Measurements from ENCODE around the gene CHTF18.
"Not testable (repeated sequence)": the region's sequence is repeated elsewhere in the genome, so short reads cannot be mapped to it uniquely, and the experiment has no call there.

Gene CHTF18

DNA sequence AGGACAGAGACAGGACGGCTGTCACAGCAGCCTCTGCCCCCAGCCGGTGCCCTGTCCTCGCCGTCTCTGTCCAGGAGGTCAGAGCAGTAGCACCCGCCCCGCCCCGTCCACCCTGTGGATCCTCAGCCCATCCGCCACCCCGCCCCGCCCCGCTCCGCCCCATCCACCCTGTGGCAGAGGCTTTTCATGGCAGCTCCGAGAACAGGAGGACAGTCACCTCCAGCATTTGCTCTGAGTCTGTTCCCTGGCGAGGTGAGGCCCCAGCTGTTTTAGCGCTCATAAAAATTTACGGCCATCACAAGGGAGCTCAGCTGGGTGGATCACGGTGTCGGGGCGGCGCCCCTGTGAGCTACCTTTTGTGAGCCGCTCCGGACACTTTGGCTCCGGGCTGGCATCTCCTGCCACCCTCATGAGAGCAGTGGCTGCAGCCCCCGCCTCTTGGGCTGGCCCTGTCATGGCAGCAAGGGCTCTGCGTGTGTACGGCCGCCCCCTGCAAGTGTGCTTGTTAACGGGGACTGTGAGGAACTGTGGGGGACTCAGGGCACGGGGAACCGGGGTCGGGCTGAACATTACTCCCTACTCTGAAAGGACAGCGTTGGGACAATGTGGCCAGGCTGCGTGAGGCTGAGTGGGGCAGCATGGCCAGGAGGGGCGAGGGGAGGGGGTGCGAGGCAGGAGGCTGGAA, 44.4 kb downstream of the CHTF18 start:
- DNase-seq, result no peak

DNA sequence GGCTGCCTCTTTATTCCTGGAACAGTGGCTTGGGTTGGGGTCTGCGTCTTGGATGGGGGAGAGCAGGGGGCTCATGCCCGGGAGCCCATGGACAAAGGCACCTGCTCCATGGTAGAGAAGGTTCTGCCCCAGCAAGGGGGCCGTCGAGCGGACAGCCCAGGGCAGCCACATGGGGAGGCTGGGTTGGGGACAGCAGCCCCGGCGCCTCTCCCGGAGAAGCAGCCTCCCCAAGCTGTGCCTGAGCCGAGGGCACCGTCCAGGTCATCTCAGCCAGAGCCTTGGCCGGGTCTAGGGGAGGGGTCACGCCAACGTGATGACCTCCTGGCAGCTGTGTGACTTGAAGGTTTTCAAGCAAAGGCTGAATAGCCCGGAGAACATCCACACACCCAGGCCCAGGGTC, 45.0 kb downstream of the CHTF18 start:
- DNase-seq, result no peak

DNA sequence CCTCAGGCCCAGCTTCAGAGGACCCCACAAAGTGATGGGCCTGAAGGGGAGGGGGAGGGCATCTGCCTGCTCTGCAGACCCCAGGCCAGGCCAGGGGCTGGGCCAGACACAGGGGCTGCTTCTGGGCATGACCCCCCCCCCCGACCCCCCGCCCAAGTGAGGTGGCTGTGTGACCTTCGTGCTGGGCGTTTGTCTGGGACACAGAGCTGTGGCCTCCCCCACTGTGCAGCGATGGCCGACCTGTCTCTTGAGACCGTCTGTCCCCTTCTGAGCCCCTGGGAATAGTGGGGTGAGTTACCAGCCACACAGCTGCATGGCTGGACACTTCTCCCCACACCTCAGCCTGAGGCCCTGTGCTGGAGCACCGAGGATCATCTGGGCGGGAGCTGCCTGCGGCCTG, 47.0 kb downstream of the CHTF18 start:
- no peak for DNase-seq

DNA sequence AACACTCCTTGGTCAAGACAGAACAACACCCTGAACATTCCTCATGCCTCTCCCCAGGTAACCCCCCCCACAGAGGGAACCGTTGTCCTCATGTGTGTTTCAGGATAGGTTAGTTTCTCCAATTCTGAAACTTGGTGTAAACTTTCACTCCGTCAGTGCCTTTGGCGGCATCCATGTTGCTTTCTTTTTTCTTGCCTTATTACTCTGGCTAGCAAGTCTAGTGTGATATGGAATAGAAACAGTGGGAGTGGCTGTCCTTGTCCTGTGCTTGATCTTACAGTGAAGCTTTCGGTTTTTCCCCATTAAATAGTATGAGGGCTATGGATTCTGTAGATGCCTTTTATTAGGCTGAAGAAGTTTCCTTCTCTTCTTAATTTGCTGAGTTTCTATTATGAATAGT, 47.8 kb downstream of the CHTF18 start:
- DNase-seq, result no peak

DNA sequence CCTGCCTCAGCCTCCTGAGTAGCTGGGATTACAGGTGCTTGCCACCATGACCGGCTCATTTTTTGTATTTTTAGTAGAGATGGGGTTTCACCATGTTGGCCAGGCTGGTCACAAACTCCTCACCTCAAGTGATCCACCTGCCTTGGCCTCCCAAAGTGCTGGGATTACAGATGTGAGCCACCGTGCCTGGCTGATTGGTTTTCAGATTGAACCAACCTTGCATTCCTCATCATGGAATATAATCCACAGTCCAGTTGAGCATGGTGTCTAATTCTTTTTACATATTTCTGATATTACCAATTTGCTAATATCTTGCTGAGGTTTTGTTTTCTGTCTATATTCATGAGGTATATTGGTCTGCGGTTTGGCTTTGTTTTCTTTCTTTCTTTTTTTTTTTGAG, 48.4 kb downstream of the CHTF18 start:
- DNase-seq, result not testable (repeated sequence)

DNA sequence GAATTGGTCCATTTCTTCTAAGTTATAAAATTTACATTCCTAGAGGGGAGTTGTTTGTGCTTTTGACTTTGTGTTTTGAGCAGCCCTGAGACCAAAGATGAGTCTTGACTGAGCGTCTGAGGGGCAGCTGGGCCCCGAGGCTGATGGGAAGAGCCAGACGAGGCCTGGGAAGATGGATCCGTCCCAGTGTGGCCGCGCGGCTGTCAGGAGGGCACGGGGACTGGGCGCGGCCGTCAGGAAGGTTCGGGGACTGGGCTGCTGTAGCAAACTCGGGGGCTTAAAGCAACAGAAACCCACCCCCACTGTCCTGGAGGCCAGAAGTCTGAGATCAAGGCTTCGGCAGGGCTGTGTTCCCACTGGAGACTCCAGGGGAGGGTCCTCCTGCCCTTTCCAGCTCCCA, 50.3 kb downstream of the CHTF18 start:
- DNase-seq, result no peak

DNA sequence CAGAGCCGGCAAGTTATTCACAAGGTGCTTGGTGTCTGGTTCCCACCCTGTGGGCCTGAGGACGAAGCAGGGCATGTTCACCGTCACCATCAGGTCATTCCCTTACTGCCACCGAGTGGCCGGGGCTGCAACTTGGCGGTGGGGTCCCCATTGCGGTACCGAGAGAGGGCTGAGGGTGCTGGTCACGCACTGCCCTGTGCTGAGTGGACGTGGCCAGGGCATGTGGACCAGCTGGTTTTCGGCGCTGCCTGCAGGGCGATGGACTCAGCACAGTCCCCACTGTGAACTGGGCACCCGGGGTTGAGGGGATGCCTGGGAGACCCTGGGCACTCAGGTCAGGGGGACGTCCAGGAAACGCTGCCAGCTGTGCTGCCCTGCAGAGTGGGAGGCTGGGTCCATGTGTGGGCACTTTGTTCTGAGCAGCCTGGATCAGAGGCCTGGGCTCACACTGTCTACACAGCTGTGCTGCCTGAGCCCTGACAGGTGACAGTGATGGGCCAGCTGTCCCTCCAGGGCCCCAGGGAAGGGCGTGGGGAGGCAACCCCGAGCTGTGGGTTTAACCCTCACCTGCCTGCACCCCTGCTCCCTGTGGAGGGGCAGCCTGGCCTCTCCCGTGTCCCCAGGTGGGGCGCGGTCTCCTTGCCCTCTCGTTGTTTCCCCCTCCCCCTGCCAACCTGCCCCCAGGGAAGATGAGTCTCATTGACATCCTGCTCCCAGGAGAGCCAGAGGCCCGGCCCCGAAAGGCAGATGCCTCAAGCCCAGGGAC, 51.4 kb downstream of the CHTF18 start:
- DNase-seq, result no peak

DNA sequence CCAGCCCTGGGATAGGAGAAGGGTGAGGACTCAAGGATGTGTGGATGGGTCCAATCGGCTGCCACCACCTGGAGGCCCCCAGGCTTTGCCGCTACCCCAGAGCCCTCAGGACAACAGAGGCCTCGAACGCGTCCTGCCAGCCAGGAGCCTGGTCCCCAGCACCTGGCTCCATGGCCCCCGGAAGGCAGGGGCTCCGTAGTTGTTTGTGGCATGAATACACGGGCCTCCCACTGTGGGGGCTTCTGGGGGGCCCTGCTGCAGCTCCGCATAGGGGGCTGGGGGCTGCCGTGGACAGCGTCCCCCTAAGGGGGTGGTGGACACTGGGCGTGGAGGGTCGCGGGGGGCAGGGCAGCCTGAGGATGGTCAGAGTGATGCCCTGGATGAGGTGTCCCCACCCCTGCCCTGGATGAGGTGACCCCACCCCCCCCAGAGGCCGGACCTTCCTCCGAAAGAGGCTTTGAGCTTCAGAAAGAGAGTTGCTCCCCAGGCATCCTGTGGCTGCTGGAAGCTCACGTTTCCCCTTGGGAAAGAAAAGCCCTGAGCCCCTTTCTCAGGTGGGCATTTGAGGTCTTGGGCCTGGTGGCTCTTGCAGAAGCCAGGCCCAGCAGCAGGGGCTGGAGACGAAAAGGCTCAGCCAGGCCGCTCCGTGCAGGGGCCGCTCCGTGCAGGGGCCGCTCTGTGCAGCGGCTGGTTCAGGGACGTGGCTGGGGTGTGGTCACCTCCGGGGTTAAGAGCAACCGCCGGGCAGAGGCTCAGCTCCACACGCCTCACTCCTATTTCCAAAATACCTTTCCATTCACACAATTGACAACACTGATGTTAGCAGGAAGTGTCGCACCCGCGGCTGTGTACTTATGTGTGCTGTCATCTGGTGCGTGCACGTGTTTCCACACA, 52.4 kb downstream of the CHTF18 start:
- DNase-seq, result no peak

DNA sequence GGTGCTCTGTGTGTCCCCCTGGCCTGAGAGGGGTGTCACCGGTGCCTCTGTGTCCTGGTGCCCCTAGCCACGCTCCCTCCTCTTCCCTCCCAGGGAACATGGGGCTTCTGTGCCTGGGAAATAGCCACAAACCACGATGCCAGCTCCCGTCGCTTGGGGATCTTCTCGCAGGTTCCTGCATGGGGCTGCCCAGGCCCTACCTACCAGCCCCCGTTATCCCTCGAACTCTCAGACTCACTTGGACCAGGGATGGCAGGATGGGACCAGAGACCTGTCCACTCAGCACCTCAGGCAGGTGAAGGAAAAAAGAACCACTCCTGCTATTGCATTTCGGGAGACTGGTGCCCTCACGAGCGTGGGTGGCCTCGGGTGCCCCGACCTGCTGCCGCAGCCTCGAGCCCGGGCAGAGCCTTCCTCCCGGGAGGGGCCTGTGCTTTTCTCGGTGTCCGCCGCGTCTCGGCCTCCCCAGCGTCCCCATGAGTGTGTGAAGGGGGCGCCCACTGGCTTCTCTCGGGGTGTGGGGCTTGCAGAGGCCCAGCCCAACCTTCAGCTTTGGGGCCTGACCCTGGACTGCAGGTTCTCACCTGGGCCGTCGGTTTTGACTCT, 53.1 kb downstream of the CHTF18 start:
- no peak for DNase-seq

DNA sequence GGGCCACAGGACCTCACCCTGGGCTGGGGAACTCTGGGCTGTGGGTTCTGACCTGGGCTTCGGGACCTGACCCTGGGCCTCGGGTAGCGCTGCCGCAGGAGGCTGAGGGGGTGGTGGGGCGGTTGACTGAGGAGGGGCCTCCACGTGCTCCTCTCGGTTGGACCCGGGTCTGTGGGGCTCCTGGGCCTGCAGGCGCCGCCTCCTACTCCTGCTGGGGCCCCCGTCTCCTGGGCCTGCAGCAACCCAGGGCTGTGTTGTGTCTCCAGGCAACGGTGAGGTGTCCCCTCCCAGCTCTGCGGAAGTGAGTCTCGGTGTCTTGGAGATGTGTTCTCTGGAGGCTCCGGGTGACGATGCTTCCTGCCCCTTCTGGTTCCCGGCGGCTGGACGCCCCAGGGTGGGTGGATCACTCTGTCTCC, 53.6 kb downstream of the CHTF18 start:
- DNase-seq, result peak; percentile 6

DNA sequence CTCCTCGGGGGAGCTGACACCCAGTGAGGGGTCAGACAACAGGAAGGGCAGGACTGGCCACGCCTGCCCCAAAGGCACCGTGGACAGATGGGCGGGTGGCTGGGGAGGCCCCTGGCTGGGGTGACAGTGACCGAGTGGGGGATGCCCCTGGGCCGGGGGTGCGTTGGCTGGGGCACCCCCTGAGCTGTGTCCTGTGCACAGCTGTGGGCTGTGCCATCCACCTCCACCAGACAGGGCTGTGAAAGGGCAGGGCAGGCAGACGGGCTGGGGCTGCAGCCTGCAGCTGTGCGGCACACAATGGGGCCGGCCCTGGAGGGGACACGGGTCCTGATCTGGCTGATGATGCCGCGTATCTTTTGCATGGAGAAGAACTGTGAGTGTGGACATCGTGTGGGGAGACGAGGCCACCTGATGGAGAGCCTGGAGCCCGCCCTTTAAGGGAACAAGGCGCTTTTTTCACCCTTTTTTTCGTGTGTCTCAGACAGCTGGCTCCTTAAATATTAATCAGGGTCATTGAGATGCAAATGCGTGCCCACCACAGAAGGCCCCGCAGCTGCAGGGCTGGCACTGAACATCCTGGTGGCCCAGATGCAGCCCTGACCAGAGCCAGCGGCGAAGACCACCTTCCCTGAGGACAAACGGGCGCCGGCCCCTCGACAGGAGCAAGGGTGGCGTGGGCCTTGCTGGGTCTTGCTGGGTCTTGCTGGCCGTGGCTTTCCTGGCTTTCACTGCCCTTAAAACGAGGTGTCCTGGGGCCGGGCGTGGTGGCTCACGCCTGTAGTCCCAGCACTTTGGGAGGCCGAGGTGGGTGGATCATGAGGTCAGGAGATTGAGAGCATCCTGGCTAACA, 54.5 kb downstream of the CHTF18 start:
- DNase-seq, result no peak

DNA sequence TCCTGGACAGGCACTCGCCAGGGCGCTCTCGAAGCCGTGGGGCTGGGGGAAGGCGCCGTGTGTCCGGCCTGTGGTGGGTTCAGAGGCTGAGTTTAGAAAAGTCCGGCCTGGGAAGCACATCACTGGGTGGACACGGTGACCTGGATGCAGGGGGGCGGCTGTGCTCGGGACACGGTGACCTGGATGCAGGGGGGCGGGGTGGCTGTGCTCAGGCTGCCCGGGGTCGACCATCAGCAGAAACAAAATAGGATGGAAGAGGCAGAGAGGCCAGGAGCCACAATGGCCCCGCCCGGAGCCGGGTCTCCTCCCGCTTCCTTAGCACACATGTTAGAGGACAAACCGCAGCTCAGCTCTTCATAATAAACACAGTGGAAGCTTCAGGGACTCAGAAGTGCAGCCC, 55.4 kb downstream of the CHTF18 start:
- no peak for DNase-seq

DNA sequence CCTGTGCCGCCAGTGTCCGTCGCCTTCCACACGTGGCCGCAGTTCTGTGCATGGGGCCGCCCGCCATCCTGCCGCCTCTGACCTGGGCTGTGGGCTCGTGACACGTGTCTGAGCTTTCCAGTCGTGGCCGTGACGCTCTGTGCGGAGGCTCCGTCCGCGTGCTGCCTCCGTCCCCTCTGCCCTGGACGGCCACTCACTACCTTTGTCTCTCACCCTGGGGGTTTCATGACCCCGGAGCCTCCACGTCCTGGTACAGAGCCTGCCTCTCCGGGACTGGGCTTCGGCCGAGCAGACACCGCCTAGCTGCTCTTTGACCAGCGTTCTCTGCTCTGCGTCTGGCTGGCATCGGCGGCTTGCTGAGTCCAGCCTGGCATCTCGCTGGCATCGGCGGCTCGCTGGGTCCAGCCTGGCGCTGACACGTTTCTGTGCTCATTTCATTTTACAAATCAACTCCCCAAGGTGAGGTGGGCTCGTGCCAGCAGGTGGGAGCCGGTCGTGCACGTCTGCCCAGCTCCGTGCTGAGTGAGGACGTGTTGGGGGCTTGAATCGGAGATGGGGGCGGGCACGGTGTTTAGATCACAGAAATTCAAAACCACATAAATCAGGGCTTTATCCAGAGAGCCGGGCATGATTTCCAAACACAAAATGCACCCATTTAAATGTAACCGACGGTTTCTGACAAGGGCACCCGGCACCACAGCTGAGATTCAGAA, 56.4 kb downstream of the CHTF18 start:
- no peak for DNase-seq

DNA sequence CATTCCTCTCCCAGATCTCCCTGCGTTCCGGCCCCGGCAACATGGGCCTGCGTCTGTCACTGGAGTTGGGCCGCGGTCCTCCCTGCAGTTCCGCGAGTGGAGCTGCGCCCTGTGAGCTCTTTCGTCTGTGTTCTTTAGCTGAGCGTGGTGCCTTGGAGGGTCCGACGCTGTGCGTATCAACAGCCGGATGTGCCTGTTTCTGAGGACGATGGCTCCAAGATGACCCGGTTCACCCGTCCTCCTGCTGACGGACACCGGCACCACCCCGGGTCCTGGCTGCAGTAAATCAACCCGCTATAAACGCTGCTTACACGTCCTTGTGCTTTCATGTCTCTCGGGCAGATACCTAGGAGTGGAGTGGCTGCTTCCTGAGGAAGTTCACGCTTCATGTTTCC, 56.9 kb downstream of the CHTF18 start:
- DNase-seq, result no peak

DNA sequence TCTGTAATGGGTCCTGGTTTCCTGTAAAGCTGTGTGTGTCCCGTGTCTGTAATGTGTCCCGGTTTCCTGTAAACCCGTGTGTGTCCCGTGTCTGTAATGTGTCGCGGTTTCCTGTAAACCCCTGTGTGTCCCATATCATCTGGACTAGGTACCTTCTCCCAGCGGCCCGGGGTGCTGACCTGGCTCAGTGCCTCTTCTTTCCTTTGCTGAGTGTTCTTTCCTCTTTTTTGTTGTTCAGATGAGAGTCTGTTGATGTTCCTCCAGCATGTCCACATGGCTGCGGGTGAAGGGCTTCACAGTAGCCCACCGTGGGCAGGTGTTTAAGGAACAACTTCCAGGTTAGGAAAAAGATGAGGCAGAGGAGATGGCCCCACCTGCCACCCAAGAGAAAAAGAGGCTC, 58.7 kb downstream of the CHTF18 start:
- no peak for DNase-seq

Measured in activated CD4-positive, alpha-beta T cell treated with anti-CD3 and anti-CD28 coated beads for 48 hours (primary cell).